BE2C (cell line): ENCODE measurements around the gene SPATA20.

ENCODE experiments used
- DNase-seq: peaks from one replicate; pipeline ENCODE4 v3.0.0-alpha.2; 2020
- H3K27me3 ChIP-seq: fragments of 250-450 bp; sonication (Bioruptor Pico); 2 replicates; pipeline ENCODE4 v1.5.1; 2020; ENCODE audit warnings: mild to moderate bottlenecking
- H3K36me3 ChIP-seq: fragments of 250-450 bp; sonication (Bioruptor Pico); 2 replicates; pipeline ENCODE4 v1.5.1; 2020; ENCODE audit warnings: mild to moderate bottlenecking
- H3K4me1 ChIP-seq: fragments of 250-450 bp; sonication (Bioruptor Pico); 2 replicates; pipeline ENCODE4 v1.5.1; 2020
- H3K4me3 ChIP-seq: 2 replicates; pipeline ENCODE4 v1.5.1; 2011; ENCODE audit warnings: low read depth, low read length
- H3K9me3 ChIP-seq: fragments of 250-450 bp; sonication (Bioruptor Pico); 2 replicates; pipeline ENCODE4 v1.5.1; 2020
- CTCF ChIP-seq: IDR thresholded peaks from 2 replicates; pipeline ENCODE4 v1.5.1; 2012; ENCODE audit warnings: mild to moderate bottlenecking, low read depth, low read length

The SPATA20 gene

GRCh38 chr17:50588391-50589049 is 41.5 kb downstream of the SPATA20 start:
- Histone ChIP-seq H3K27me3 (no peaks in the 10 kb centered on the region), H3K4me1 (peaks cover 16% of the 10 kb centered on the region), H3K36me3 (no peaks in the 10 kb centered on the region), H3K9me3 (no peaks in the 10 kb centered on the region), H3K4me3 (no peak overlapping the region)
- TF ChIP-seq CTCF = no peak
- DNase-seq = peak; percentile 58

GRCh38 chr17:50589095-50589705 is 42.2 kb downstream of the SPATA20 start:
- TF ChIP-seq CTCF = no peak
- no peak overlapping the region for H3K4me3 ChIP-seq
- no peaks in the 10 kb centered on the region for H3K36me3 ChIP-seq
- H3K27me3 ChIP-seq = no peaks in the 10 kb centered on the region
- H3K4me1 ChIP-seq = peaks cover 20% of the 10 kb centered on the region
- DNase-seq = no peak
- no peaks in the 10 kb centered on the region for H3K9me3 ChIP-seq

- Histone ChIP-seq H3K36me3 (no peaks in the 10 kb centered on the region), H3K4me3 (no peak overlapping the region), H3K27me3 (no peaks in the 10 kb centered on the region), H3K9me3 (no peaks in the 10 kb centered on the region), H3K4me1 (peaks cover 24% of the 10 kb centered on the region)
- no peak for TF ChIP-seq CTCF
- no peak for DNase-seq
These were observed 44.2 kb downstream of the SPATA20 start for GRCh38 chr17:50590946-50591737.

GRCh38 chr17:50593321-50593720 is 46.3 kb downstream of the SPATA20 start:
- Histone ChIP-seq H3K36me3 (no peaks in the 10 kb centered on the region), H3K4me3 (no peak overlapping the region), H3K9me3 (no peaks in the 10 kb centered on the region), H3K27me3 (no peaks in the 10 kb centered on the region), H3K4me1 (peaks cover 24% of the 10 kb centered on the region)
- DNase-seq = peak; percentile 81
- no peak for TF ChIP-seq CTCF

GRCh38 chr17:50594128-50594823 is 47.3 kb downstream of the SPATA20 start:
- Histone ChIP-seq H3K9me3 (no peaks in the 10 kb centered on the region), H3K4me3 (no peak overlapping the region), H3K27me3 (no peaks in the 10 kb centered on the region), H3K36me3 (no peaks in the 10 kb centered on the region), H3K4me1 (peaks cover 18% of the 10 kb centered on the region)
- DNase-seq = no peak
- TF ChIP-seq CTCF = no peak
